A673 (cell line): ENCODE measurements around the gene GUK1.

Experiments used
- CTCF ChIP-seq: fragments of 300-800, 200-600 bp; sonication (generic); conservative IDR thresholded peaks from 2 replicates; pipeline ENCODE4 v1.5.1; 2017; ENCODE audit warnings: low read depth, mild to moderate bottlenecking, antibody characterized with exemption, low read length, moderate library complexity, mixed read lengths
- EZH2 ChIP-seq: fragments of 200-600 bp; sonication (generic); IDR thresholded peaks from 2 replicates; pipeline ENCODE4 v1.6.1; 2017; ENCODE audit warnings: borderline replicate concordance, low read depth, mild to moderate bottlenecking, mixed read lengths, antibody characterized with exemption, low read length; ENCODE audit not compliant: poor library complexity, severe bottlenecking

DNA sequence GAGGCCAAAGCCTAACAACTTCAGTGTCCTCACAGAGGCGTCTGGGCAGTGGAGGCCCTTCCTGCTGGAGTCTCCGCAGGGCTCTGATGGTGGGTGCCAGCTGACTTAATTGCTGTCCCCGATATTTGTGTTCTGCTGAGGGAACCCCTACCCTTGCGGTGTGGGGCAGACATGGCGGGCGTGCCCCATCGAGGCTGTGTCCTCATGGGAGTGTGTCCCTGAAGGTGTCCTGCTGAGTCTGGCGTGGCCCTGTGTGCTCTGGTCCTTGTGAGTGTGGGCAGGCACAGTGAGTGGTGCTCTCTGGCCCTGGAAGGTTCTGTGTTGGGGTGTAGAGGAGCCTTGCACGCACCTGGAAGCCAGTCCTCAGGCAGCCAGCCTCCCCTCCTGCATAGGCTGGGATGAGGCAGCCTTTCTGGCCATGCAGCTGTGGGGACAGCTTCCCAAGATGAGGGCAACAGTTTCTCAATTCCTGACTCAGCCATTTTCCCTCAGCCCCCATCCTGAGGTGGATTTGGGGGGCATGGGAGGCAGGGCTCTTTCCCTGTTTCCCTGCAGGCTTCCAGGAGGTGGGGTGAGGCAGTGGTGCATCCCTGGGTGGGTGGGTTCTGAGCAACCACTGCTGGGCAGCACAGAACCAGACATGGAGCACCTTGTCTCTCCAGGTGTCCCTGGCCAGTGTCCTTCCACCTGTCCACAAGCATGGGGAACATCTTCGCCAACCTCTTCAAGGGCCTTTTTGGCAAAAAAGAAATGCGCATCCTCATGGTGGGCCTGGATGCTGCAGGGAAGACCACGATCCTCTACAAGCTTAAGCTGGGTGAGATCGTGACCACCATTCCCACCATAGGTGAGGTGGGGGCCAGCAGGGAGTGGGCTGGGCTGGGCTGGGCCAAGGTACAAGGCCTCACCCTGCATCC lies 43.4 kb upstream of the GUK1 start:
- no peak for TF ChIP-seq CTCF
- no peak for TF ChIP-seq EZH2
